8988T (cell line): ENCODE results near the gene ALS2.
A peak's percentile ranks its signal among the peaks of the same experiment; 100 is the strongest.

Experiments used
- DNase-seq: peaks from one replicate; pipeline ENCODE4 v3.0.0; 2011

The ALS2 gene

DNA sequence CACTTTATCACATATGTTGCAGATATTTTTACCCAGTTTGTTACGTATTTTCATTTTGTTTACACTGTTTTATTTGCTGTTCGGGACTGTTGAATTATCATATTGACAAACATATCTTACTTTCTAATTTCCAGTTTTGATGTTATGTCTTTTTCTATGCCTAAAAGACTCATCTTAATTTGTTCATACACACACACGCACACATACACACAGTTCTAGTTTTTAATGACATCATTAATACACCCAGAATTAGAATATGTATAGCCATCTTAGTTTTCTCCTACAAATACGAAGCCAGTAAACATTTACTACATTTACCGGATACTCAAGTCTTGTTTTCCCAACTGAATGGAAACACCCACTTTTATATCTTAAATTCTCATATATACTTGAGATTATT is 29.2 kb downstream of the ALS2 start:
- DNase-seq = no peak

GRCh38 chr2:201746551-201746950 is 34.2 kb downstream of the ALS2 start:
- DNase-seq = no peak

DNA sequence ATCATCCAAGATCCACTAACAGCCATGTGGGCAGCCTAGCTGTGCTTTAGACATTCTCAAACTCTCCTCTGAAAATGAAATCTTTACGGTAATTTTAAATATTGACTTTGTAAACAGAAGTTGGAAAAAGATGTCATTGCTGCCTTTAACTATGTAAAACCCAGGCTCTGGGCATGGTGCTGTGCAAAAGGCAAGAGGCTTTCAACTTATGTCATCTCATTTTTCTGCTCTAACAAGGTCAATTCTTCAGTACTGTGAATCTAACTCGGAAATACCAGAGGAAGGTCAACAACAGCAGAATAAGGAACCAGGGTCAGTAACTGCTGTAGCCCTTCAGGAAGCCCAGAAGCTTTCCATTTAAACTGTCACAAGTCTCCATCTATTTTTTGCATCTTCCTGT is 45.2 kb downstream of the ALS2 start:
- no peak for DNase-seq

DNA sequence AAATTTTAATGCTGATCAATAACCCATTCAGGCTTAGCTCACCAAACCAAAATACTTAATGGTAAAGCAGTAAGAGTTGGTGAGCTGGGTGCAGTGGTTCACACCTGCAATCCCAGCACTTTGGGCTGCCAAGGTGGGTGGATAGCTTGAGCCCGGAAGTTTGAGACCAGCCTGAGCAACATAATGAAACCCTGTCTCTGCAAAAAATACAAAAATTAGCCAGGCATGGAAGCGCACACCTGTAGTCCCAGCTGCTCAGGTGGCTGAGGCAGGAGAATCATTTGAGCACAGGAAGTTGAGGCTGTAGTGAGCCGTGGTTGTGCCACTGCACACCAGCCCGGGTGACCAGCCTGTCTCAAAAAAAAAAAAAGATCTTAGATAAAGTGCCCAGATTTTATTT is 46.6 kb downstream of the ALS2 start:
- DNase-seq = no peak

GRCh38 chr2:201733544-201733943 is 47.2 kb downstream of the ALS2 start:
- DNase-seq = no peak

GRCh38 chr2:201730651-201731285 is 50.0 kb downstream of the ALS2 start:
- no peak for DNase-seq

GRCh38 chr2:201715459-201715858 is 65.3 kb downstream of the ALS2 start:
- no peak for DNase-seq

- DNase-seq = no peak
Observed at GRCh38 chr2:201712726-201713125, 68.0 kb downstream of the ALS2 start.

- no peak for DNase-seq
Observed at GRCh38 chr2:201709747-201710146, 71.0 kb downstream of the ALS2 start.

- DNase-seq = no peak
Observed at GRCh38 chr2:201709049-201709448, 71.7 kb downstream of the ALS2 start.

DNA sequence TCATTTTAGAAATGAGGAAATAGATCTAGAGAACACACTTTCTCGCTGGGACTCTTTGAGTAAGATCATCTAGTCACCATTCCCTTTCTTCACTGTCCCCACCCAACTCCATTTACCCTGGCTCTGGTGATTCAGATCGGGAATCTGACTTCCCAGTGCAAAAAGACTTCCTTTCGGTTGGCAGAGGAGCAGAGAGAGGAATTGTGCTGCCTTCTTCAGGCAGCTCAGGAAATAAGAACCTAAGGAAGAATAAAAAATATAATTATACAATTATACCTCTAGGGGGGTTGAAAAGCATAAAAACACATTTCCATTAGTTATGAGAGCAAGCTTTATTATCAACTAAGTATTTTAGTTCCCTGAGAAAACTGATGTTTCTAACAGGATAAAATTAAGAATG is 73.0 kb downstream of the ALS2 start:
- DNase-seq = no peak

DNA sequence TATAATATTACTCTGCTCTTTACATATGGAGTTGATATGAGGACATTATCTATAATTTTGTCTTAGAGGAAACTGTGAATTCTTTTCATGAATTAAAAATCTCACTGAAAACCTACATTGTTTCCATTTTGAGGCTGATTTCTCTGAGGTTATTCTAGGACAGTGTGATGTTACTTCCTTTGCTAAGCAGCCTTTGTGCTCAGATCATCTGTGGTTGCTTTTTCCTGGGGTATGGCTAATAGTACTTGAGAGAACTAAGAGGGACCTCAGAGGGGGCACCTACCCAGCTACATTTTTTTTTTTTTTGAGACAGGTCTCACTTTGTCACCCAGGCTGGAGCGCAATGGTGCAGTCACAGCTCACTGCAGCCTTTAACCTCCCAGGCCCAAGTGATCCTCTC is 73.6 kb downstream of the ALS2 start:
- DNase-seq = no peak

DNA sequence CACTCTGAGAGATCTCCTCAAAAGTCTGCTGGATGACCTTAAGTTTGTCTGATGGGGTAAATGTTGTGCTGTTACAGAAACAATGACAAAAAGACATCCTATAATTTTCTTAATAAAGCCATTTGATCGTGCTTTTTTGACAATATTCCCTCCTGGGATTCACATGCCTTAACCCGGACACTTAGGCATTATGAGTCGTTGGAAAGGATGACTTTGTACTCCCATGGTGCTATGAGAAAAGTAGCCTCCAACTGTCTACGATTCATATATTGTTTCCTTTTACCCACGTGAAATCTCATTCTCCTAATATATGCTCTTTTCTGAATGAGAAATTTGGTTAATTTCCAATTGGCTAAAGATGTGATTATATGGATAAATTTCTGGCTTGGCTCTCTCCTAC is 76.2 kb downstream of the ALS2 start:
- DNase-seq = no peak

- no peak for DNase-seq
Observed at GRCh38 chr2:201701646-201702045, 79.1 kb downstream of the ALS2 start.

DNA sequence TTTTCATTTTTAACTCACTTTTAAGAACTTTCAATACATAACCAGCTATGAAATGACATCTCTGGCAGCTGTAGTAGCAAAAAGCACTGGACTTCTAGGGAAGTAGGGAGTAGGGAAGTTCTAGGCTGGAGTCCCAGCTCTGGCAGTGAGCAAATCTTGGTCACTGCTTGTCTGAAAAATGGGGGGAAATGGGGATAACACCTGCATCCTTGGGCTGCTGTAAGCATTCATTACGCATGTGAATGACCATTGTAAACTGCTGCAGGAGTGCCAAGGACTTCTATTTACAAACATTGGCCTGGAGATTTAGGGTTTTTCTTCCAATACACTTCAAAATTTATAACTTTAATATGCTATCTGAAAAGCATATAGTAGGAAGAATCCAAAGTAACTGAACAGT is 81.3 kb downstream of the ALS2 start:
- DNase-seq = no peak

- no peak for DNase-seq
Observed at GRCh38 chr2:201698588-201699226, 82.0 kb downstream of the ALS2 start, which contains the start of gene MPP4. Gene MPP4, minus strand, starts transcription at chr2:201698644. Its CDS starts 4,690 bp downstream, at chr2:201693954.

DNA sequence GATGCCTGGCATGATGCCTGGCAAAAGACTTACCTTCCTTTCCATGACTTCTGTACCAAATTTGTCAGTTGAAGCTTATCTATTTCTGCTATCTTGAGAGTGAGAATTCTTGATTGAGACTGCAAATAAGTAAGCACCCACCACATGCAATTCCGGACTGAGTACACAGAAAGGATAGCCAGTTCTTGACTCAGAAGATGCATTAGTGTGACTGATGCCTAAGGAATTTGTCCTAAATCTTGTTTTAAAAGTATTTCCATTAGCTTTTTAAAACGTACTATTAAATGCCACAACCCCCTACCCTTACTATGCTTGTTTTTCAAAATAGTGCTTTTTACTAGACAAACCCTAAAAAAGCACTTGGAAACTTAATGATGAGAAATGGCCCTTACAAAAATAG is 82.8 kb downstream of the ALS2 start:
- no peak for DNase-seq

DNA sequence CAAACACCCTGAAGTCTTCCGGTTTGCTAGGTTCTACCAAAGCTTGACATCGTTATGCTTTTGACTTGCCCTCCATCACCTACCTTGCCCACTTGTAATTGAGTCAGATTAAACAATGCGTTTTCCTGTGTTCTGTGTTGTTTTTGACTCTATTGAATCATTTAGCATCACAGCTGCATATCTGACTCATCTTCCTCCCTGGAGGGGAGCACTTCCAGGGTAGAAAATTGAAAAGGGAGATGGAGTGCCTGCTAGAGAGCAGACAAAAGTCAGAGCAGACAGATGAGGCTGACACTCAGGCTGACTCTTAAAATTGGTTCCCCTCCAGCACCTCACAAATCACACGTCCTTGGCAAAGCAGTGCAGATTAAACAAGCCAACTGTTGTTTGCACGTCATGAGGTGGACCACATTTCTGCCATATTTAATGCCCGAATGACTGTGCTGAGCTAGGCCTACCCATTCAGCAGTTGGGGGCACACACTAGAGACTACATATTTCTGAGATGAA is 84.5 kb downstream of the ALS2 start:
- no peak for DNase-seq

GRCh38 chr2:201685156-201685555 is 95.6 kb downstream of the ALS2 start:
- no peak for DNase-seq

GRCh38 chr2:201680743-201681142 is 100.0 kb downstream of the ALS2 start:
- DNase-seq = peak; percentile 69

GRCh38 chr2:201678401-201678800 is 102.3 kb downstream of the ALS2 start:
- DNase-seq = no peak

DNA sequence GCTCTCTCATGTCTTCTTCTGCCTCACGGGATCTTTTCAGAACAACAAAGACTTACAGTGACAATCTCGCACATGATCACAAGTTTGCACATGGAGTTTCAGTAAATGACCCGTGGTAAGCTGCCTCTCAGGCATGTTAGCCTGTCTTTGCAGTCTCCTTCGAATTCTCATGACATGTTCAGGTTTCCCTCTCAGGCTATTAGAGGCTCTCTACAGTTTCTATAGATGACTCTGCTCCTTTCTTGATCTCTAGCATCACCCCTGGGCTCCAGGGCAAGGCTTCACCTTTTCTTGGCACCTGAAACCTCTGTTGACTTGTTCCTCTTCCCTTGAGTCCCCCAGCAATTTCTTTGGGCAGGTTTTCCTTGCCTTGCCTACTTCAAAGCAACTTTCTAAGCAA is 105.3 kb downstream of the ALS2 start:
- DNase-seq = no peak

- no peak for DNase-seq
Observed at GRCh38 chr2:201674794-201675193, 105.9 kb downstream of the ALS2 start.

DNA sequence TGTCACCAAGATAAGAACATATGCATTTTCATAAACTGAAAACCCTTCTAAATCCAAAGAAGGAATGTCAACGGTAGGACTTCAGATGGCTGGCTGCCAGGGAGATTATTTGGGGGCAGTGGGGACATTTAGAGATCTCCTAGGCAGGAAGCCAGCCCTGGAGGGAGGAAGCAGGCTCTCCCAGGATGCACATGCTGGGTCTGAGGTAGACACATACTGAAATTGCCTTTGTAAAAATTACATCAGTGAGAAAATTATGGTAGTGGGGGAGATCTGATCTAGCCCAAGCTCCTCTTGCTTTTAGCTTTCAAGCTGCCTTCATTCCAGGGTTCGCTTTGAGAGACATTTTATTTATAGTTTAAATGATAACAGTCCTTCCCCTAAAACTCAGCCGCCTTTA is 106.4 kb downstream of the ALS2 start:
- no peak for DNase-seq

GRCh38 chr2:201673546-201673945 is 107.2 kb downstream of the ALS2 start:
- DNase-seq = no peak
